Tibial artery (tissue), 4 donors: Measurements from ENCODE around the gene TMEM54.

Experiments used
- DNase-seq, 2 donors: peaks; one replicate each; pipeline ENCODE4 v3.0.0-alpha.2; 2019
- H3K27ac ChIP-seq, 2 donors: fragments of 200-600 bp; sonication (generic) in 1 of 2; 1 replicate in 1 of 2; 2 replicates in 1 of 2; pipeline ENCODE4 v1.5.1; 2018 to 2019; ENCODE audit warnings: mild to moderate bottlenecking in 1 of 2
- H3K27me3 ChIP-seq, 2 donors: fragments of 200-600 bp; sonication (generic) in 1 of 2; one replicate each; pipeline versions ENCODE4 v1.5.1 to v1.6.0; 2016 to 2019
- H3K36me3 ChIP-seq, 3 donors: fragments of 200-600 bp; sonication (generic) in 2 of 3; one replicate each; pipeline ENCODE4 v1.5.1; 2016 to 2019; ENCODE audit warnings: mild to moderate bottlenecking in 2 of 3
- H3K4me1 ChIP-seq, 4 donors: fragments of 200-600 bp; sonication (generic) in 2 of 4; 1 replicate in 3 of 4; 2 replicates in 1 of 4; pipeline ENCODE4 v1.5.1; 2016 to 2019
- H3K4me3 ChIP-seq, 2 donors: fragments of 200-600 bp; sonication (generic) in 1 of 2; 1 replicate in 1 of 2; 2 replicates in 1 of 2; pipeline ENCODE4 v1.5.1; 2018 to 2019; ENCODE audit warnings: mild to moderate bottlenecking in 2 of 2
- H3K9me3 ChIP-seq, 3 donors: fragments of 200-600 bp; sonication (generic) in 1 of 3; one replicate each; pipeline ENCODE4 v1.5.1; 2016 to 2019
- intact Hi-C: fragments of 100-400 bp; cut with DNase I; formaldehyde crosslinking; loops from one replicate; pipeline ENCODE4 v1.15.0; 2023; ENCODE audit warnings: low total_unique reads
- TF ChIP-seq, protein P1 (sequence below), 2 experiments: fragments of 200-600 bp in 1 of 2; fragments of 450-650 bp in 1 of 2; IDR thresholded peaks; one replicate each; pipeline ENCODE4 v1.5.1; 2017 to 2019; ENCODE audit warnings: antibody characterized with exemption in 2 of 2, mild to moderate bottlenecking in 1 of 2, moderate library complexity in 1 of 2

The TMEM54 gene

GRCh38 chr1:32867671-32868070 lies 33.5 kb downstream of the TMEM54 start:
- Histone ChIP-seq H3K9me3 (no peaks in the 10 kb centered on the region), H3K4me1 (peaks cover 0 to 66% (median 51%) of the 10 kb centered on the region in 4 donors), H3K36me3 (peaks cover 0 to 3% (median 0%) of the 10 kb centered on the region in 3 donors), H3K27ac (no peak overlapping the region), H3K27me3 (no peaks in the 10 kb centered on the region), H3K4me3 (no peak overlapping the region)
- intact Hi-C loops, result no loop called here
- TF ChIP-seq, protein P1, sequence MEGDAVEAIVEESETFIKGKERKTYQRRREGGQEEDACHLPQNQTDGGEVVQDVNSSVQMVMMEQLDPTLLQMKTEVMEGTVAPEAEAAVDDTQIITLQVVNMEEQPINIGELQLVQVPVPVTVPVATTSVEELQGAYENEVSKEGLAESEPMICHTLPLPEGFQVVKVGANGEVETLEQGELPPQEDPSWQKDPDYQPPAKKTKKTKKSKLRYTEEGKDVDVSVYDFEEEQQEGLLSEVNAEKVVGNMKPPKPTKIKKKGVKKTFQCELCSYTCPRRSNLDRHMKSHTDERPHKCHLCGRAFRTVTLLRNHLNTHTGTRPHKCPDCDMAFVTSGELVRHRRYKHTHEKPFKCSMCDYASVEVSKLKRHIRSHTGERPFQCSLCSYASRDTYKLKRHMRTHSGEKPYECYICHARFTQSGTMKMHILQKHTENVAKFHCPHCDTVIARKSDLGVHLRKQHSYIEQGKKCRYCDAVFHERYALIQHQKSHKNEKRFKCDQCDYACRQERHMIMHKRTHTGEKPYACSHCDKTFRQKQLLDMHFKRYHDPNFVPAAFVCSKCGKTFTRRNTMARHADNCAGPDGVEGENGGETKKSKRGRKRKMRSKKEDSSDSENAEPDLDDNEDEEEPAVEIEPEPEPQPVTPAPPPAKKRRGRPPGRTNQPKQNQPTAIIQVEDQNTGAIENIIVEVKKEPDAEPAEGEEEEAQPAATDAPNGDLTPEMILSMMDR (IDR thresholded peaks at IDR 0.05), result no peak
- DNase-seq, result no peak

- TF ChIP-seq, protein P1 (IDR thresholded peaks at IDR 0.05), result no peak
- H3K27me3 ChIP-seq, result no peaks in the 10 kb centered on the region
- H3K4me3 ChIP-seq, result no peak overlapping the region
- H3K36me3 ChIP-seq, result peaks cover 0 to 6% (median 0%) of the 10 kb centered on the region in 3 donors
- intact Hi-C loops, result no loop called here
- DNase-seq, result no peak
- H3K9me3 ChIP-seq, result no peaks in the 10 kb centered on the region
- H3K27ac ChIP-seq, result no peak overlapping the region
- H3K4me1 ChIP-seq, result peaks cover 0 to 66% (median 49%) of the 10 kb centered on the region in 4 donors
Observed at GRCh38 chr1:32867151-32867550, 34.0 kb downstream of the TMEM54 start.

GRCh38 chr1:32865639-32866405 lies 35.4 kb downstream of the TMEM54 start:
- no peak for DNase-seq
- Histone ChIP-seq H3K4me1 (peaks cover 0 to 68% (median 47%) of the 10 kb centered on the region in 4 donors), H3K36me3 (peaks cover 0 to 6% (median 0%) of the 10 kb centered on the region in 3 donors), H3K9me3 (no peaks in the 10 kb centered on the region), H3K4me3 (no peak overlapping the region), H3K27ac (peak overlapping the region; percentile 19 to 63), H3K27me3 (no peaks in the 10 kb centered on the region)
- intact Hi-C loops, result no loop called here
- TF ChIP-seq, protein P1 (IDR thresholded peaks at IDR 0.05), result no peak

GRCh38 chr1:32864375-32865019 lies 36.7 kb downstream of the TMEM54 start:
- Histone ChIP-seq H3K9me3 (no peaks in the 10 kb centered on the region), H3K4me3 (no peak overlapping the region), H3K36me3 (peaks cover 0 to 6% (median 0%) of the 10 kb centered on the region in 3 donors), H3K27ac (peak overlapping the region; percentile 19 to 63), H3K27me3 (no peaks in the 10 kb centered on the region), H3K4me1 (peaks cover 0 to 63% (median 39%) of the 10 kb centered on the region in 4 donors)
- intact Hi-C loops, result no loop called here
- TF ChIP-seq, protein P1 (IDR thresholded peaks at IDR 0.05), result no peak
- DNase-seq, result peak in 1 of 2 donors; percentile 77

DNA sequence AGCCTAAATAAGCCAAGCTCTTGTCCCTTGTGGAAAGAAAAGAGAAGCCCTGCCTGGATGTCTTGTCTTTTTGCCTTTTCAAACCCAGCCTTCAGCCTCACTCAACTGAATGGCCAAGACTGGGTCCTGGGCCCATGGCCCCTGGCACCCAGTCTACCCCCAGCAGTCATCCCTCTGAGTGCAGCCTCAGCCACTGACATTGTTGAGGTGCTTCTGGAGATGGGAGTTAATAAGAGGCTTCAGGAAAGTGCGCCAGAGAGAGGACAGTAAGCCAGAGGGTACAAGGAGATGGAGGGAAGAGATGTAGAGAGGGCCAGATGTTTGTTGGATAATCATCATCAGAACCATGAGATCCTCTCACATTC lies 37.3 kb downstream of the TMEM54 start:
- DNase-seq, result no peak
- TF ChIP-seq, protein P1 (IDR thresholded peaks at IDR 0.05), result no peak
- Histone ChIP-seq H3K27me3 (no peaks in the 10 kb centered on the region), H3K4me3 (no peak overlapping the region), H3K36me3 (peaks cover 0 to 10% (median 0%) of the 10 kb centered on the region in 3 donors), H3K27ac (peak overlapping the region; percentile 19 to 63), H3K4me1 (peaks cover 0 to 63% (median 39%) of the 10 kb centered on the region in 4 donors), H3K9me3 (no peaks in the 10 kb centered on the region)
- intact Hi-C loops, result no loop called here
